LNCAP (cell line): ENCODE measurements around the gene FAM114A2.

Experiments used
- CTCF ChIP-seq: fragments of 450-650 bp; IDR thresholded peaks from 2 replicates; pipeline ENCODE4 v1.5.1; 2017; ENCODE audit warnings: mild to moderate bottlenecking

The FAM114A2 gene

GRCh38 chr5:153998768-153999167 is 39.9 kb downstream of the FAM114A2 start:
- no peak for TF ChIP-seq CTCF

GRCh38 chr5:153998010-153998409 is 40.7 kb downstream of the FAM114A2 start:
- no peak for TF ChIP-seq CTCF

GRCh38 chr5:153991168-153991567 is 47.5 kb downstream of the FAM114A2 start:
- TF ChIP-seq CTCF = no peak

- TF ChIP-seq CTCF = no peak
Observed at GRCh38 chr5:153988510-153988909, 50.2 kb downstream of the FAM114A2 start.

GRCh38 chr5:153987301-153987700 is 51.4 kb downstream of the FAM114A2 start:
- TF ChIP-seq CTCF = no peak

GRCh38 chr5:153985498-153985897 is 53.2 kb downstream of the FAM114A2 start:
- TF ChIP-seq CTCF = no peak

GRCh38 chr5:153983885-153984284 is 54.8 kb downstream of the FAM114A2 start:
- TF ChIP-seq CTCF = no peak

GRCh38 chr5:153981905-153982605 is 56.7 kb downstream of the FAM114A2 start:
- TF ChIP-seq CTCF = no peak
